SU-DHL-6 (cell line): ENCODE results near the gene HECW1.

Experiments used
- EZH2phosphoT487 ChIP-seq: fragments of 200-600 bp; sonication (generic), shearing (Covaris generic); conservative IDR thresholded peaks from 2 replicates; pipeline ENCODE4 v1.6.1; 2018; ENCODE audit warnings: mild to moderate bottlenecking, antibody characterized with exemption, low read length, moderate library complexity, mixed read lengths
- TF ChIP-seq, protein P1 (sequence below): fragments of 200-600 bp; sonication (generic); IDR thresholded peaks from one replicate; pipeline ENCODE4 v1.5.1; 2017; ENCODE audit warnings: antibody characterized with exemption, mild to moderate bottlenecking, low read length, moderate library complexity; ENCODE audit not compliant: insufficient read depth, poor library complexity, severe bottlenecking

DNA sequence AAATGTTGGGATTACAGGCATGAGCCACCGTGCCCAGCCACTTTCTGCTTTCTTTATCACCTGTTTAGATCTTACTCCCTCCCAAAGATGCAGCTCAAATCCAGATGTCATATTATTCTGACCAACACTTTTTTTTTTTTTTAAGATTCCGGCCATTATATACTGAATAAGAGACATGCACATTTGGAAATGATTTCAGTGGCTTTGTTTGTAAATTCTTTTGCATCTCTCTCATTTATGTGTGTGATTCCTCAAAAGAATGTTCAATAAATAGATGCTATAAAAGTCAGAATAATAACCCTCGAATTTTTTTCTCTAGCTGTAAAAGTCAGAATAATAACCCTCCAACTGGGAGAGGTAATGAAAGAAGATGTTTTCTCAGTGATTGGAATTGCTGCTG, 25.4 kb downstream of the HECW1 start:
- TF ChIP-seq, protein P1, sequence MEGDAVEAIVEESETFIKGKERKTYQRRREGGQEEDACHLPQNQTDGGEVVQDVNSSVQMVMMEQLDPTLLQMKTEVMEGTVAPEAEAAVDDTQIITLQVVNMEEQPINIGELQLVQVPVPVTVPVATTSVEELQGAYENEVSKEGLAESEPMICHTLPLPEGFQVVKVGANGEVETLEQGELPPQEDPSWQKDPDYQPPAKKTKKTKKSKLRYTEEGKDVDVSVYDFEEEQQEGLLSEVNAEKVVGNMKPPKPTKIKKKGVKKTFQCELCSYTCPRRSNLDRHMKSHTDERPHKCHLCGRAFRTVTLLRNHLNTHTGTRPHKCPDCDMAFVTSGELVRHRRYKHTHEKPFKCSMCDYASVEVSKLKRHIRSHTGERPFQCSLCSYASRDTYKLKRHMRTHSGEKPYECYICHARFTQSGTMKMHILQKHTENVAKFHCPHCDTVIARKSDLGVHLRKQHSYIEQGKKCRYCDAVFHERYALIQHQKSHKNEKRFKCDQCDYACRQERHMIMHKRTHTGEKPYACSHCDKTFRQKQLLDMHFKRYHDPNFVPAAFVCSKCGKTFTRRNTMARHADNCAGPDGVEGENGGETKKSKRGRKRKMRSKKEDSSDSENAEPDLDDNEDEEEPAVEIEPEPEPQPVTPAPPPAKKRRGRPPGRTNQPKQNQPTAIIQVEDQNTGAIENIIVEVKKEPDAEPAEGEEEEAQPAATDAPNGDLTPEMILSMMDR, result no peak
- no peak for TF ChIP-seq EZH2phosphoT487
